NCI-H2171 treated with DMSO at 0.1 percent for 48 hours (cell line): ENCODE results near the gene IL4I1.
A peak's percentile ranks its signal among the peaks of the same experiment; 100 is the strongest.

Source experiments
- DNase-seq: peaks from one replicate; lab custom pipeline; 2025; lab: John Stamatoyannopoulos, UW

IL4I1 gene

DNA sequence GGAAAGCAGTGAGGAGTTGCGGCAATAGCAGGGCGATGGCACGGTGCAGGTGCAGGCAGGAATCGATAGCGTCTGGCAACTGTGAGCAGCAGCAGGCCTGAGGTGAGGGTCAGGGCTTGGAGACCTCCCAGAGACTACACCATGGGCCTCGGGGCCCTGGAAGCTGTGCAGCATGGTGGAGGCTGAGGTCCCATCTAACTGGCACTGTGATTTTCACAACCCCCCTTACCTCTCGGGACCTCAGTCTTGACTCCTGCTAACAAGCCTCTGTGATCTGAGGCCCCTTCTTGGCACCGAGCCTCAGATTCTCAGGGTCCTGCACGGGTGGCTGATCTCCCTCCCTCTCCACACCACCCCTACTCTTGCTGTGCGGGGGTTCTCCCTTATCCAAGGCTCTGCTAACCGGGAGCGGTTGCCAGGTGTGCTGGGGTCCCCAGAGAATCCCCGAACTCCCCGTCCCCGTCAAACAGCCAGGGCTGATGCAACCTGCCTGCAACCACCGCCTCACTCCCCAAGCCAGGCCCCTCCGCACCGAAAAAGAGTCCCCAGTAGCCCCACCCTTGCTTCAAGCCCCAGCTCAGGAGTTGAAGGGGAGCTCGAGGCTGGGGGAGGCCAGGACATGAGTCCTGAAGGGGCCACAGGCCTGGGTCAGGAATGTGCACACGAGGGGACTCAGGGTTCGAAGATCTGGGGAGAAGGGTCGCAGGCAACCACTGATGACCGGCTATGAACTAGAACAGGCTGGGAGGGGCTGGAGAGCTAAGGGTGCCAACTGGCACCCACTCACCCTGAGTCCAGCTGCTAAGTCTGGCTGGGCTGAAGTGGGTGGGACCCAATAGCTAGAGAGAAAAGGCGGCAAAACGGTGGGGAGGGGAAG, 27.6 kb upstream of the IL4I1 start:
- DNase-seq: peak; percentile 81

DNA sequence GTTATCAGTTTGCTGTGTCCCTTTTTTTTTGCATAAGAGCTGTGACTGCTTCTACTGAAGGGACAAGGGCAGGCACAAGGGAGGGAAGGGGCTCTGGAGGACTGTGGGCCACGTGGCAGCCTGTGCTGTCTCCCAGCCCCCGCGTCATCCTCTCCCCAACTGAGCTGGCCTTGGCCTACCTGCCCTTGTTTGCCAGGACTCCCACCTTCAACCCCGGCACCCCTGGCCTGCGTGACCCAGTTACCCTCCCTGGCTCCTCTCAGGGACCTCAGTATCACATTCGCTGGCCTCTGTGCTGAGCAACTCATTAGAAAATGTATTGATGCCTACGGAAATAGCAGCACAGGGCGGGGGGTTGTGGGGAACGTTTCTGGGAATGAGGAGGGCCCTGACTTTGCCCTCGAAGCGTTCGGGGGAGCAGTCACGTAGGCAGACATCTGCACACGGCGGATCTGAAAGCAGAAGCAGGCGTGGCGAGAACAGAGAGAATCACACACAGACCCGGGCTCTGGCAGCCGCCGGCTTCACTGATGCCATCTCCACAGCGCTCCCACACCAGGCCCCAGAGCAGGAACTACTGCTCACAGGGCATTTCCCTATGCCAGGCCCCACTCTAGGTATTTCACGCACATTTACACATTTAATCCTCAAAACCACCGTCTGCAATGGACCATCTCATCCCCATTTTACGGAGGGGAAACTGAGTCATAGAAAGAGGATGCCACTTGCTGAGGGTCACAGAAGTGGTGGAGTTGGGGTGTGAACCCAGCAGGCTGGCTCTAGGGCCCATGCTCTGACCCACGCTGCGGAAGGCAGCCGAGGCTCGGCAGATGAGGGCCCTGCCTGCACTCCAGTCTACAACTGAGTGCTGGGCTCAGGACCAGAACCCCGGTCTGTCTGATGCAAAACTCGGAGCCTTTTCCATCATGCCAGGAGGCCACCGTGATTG, 26.6 kb upstream of the IL4I1 start:
- DNase-seq: no peak

GRCh38 chr19:49921871-49922795, 25.4 kb upstream of the IL4I1 start:
- DNase-seq: no peak

DNA sequence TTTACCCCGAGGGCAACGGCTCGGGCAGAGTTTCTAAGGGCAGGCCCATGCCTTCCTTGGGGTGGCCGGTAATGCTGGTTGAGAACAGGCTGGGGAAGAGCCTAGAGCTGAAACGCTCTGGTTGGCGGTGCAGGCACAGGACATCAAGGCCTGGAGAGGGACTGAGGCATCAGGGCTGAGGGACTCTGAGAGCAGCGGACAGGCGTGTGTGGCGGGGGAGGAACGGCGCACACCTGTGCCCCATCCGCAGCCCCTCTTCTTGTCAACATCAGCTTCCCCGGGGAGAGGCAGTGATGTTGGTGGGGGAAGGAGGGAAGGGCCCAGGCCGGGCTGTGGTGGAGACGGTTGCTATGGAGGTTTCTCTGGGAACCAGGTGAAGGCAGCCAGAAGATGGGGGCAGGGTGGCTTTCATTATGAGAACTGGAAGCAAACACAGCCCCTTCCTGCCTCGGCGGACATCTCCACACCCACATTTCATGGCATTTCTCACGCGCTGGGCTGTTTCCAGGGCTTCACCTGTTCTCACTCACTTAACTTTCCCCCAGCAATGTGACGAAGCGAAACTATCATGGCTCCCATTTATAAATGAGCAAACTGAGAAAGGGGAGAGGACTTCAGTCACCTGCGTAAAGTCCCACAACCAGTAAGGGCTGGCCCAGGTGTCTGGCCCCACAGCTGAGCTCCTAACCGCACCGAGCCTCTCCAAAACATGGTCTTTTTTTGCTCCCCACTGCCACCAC, 24.1 kb upstream of the IL4I1 start:
- peak; percentile 50 for DNase-seq

- no peak for DNase-seq
Observed at GRCh38 chr19:49918089-49918488, 21.4 kb upstream of the IL4I1 start.

DNA sequence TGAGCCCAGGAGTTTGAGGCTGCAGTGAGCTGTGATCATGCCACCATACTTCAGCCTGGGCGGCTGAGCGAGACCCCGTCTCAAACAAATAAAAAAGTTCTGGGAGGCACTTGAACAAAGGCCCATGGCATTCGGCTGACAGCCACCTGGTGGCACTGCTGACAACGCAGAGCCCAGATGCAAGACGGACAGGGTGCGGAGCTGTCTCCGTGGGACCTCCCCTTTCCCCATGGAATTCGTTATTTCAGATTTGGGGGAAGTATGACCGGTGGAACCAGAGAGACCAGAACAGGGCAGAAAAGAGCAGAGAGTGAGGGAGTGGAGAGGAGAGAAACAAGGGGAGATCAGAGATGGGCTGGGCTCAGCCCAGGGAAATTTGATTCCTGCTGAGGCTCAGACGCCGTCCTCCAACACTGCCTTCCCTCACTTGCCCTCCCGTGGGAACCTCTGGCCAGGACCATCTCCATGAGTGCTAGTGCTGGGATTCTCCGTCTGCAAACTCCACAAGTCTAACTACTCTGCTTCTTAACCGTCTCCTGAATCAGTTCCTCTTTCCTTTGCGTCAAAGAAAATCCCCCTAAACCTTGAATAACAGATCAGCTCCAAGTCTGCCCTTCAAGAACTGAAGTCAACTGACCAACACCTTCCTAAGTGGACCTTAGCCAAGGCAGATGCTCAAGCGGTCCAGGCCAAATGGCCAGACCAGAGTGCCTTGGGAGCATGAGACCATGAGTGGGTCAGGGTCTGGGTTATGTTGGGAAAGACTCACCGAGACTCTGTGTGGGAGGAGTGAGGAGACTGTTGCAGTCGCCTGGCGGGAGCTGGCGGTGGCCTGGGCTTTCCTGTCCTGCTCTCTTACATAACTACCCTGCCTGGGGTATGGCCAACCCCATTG, 20.4 kb upstream of the IL4I1 start:
- peak; percentile 7 for DNase-seq

DNA sequence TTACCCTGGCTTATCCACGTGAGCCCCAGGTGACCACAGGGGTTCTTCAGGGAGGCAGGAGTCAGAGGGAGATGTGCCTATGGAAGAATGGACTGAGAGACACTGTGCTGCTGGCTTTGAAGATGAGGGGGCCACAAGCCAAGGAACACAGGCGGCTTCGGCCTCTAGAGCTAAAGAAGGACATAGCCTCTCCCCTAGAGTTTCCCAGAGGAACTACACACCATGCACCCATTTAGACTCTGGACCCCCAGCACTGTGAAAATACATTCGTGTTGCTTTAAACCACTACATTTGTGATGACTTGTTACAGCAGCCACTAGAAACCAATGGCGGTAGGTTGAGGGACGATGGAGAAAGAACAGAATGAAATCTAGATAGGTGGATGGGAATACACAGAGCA, 18.6 kb upstream of the IL4I1 start:
- no peak for DNase-seq

DNA sequence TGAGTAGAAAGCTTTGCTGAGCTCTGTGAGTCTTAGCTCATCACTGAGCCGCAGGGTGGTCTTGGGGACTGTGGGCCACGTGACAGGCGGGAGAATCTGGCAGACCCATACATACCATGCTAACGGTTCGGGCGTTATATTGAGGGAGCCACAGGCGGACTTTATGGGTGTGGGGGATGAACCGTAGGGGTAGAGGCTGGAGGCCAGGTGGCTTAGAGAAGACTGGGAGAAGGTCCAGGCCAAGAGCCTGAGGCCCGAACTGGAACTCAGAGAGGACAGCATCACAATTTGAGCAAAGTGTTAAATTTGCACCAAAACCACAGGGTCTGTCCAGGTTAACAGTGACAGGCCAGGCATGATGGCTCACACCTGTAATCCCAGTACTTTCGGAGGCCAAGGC, 17.0 kb upstream of the IL4I1 start:
- DNase-seq: no peak

- DNase-seq: no peak
Observed at GRCh38 chr19:49912965-49913685, 16.4 kb upstream of the IL4I1 start.

- DNase-seq: no peak
Observed at GRCh38 chr19:49911381-49912145, 14.9 kb upstream of the IL4I1 start.

DNA sequence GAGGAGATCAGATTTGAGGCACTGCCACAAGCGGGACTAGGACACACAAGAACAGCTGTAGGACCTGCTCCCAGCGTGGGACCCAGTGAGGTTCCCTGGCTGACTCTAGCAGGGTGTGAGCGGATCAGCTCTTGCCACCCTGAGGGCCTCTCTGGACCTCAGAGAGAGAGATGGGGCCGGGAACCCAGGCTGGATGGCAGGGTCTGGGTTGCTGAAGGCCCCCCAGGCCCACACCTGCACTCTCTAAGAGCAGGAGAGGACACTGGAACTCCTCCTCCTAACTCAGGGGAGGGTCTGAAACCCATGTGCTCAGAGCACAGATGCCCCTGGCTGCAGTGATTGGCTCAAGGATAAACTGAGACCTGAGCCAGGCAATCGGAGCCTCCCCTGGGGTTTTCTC, 13.5 kb upstream of the IL4I1 start:
- peak; percentile 66 for DNase-seq

DNA sequence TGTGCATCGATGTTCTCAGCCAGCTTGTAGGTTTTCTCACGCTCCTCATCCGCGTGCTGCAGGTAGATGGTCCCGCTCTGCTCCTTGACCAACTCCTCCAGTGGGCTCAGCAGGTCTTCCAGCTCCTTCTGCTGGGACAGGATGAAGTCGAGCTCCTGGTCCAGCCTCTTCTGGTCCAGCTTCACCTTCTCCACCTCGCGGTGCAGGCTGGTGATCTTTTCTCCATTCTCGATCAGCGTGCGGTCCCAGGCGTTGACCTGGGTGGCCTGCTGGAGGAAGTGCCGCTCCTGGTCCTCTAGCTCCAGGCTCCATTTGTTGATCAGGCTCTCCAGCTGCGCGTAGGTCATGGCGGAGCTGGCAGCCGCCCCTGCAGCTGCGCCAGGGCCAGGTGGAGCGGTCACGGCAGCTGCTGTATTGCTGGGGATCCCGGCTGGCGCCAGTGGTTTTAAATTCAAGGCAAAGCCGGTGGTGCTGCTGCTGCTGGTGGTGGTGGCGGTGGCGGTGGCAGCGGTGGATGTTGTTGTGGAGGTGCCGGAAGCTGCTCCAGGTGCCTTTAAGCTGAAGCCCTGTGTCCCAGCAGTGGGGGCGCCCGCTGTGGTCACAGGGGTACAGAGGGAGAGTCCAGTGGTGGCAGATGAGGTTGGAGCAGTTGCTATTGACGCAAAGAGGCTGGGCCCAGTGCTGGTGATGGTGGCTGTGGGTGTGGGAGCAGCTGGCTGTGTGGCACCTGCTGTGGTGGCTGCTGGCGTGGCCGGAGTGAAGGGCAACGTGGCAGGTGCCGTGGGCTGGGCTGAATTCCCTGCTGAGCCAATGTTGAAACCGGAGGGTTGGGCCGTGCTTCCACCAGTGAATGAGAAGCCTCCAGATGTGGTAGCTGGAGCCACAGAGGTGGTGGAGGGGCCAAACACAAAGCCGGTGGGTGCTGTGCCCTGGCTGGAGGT, 12.1 kb upstream of the IL4I1 start:
- DNase-seq: no peak

- DNase-seq: no peak
Observed at GRCh38 chr19:49907745-49908446, 11.2 kb upstream of the IL4I1 start.

DNA sequence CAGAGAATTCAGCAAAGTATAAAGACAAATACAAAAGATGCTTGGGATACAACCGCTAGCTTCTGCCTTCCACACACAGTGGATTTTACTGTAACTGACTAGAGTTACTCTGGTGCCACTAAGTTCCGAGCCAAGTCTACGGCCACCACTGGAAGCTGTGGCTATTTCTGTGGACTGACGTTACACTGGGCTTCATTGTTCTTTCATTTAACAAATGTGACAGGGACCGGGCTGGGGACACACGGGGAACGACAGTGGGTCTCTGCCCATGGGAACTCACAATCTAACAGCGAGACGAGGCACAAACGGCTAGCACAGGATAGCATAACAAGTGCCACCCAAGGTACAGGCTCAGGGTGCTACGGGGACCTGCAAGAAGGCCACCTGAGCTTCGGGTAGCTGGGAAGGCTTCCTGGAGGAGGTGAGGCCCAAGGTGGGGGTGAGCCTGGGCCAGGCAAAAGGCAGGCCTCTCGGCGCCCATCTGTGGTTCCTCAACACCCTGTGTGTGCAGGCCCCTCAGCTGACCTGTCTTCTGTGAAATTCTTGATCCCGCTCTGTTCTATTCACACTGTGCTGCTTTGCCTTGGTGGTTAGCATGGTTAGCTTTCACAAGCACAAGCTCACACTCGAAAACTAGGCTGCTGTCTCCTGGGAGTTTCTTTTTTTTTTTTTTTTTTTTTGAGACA, 10.3 kb upstream of the IL4I1 start:
- no peak for DNase-seq

- no peak for DNase-seq
Observed at GRCh38 chr19:49904136-49904535, 7.4 kb upstream of the IL4I1 start.
